ENCODE measurements around the gene CORO2A. TPM values are rescaled to one million over a fixed set of nuclear protein-coding genes. Genes with fewer than 3 reads are reported as not detected.

Gene CORO2A
- total and polyA plus RNA-seq, 2 donors (not counting 3 experiments of a cell fraction or from before 2014, with no cell fraction given) = 0.35 to 0.53 TPM

GRCh38 chr9:98142182-98142907, 50.1 kb downstream of the CORO2A start:
- POLR2A ChIA-PET = no interaction called here
- H3K4me1 ChIP-seq (ENCODE audit: control insufficient read depth, extremely low read depth, insufficient read depth, low read length) = no peaks in the 10 kb centered on the region
- H3K79me2 ChIP-seq (ENCODE audit: control insufficient read depth, insufficient read depth, low read length) = no peaks in the 10 kb centered on the region
- H3K9me1 ChIP-seq (replicated peaks; ENCODE audit: control insufficient read depth, extremely low read depth, insufficient read depth, low read length) = no peaks in the 10 kb centered on the region
- no peak overlapping the region for H3K9ac ChIP-seq (replicated peaks; ENCODE audit: extremely low read depth, insufficient read depth, low read length)
- BruUV-seq (replicated peaks) = no TSS peak
- intact Hi-C loops (cut with micrococcal nuclease) = no loop called here
- no peak overlapping the region for H3K4me2 ChIP-seq (ENCODE audit: insufficient read depth, low read length)
- no peaks in the 10 kb centered on the region for H3K9me3 ChIP-seq (replicated peaks; ENCODE audit: control insufficient read depth, insufficient read depth, low read length)
- TF ChIP-seq GATA2 (IDR thresholded peaks at IDR 0.05; ENCODE audit: insufficient read depth, insufficient read length, low read depth, low read length) (no peak), FOS (IDR thresholded peaks at IDR 0.05; ENCODE audit: borderline replicate concordance, insufficient read depth, low read length) (no peak), POLR2A (IDR thresholded peaks at IDR 0.05; ENCODE audit: low read depth, low read length) (no peak), JUN (IDR thresholded peaks at IDR 0.05; ENCODE audit: borderline replicate concordance, insufficient read depth, insufficient read length, low read depth) (no peak), POLR2AphosphoS5 (IDR thresholded peaks at IDR 0.05; ENCODE audit: insufficient read depth, low read depth, low read length) (no peak), CTCF (IDR thresholded peaks at IDR 0.05; ENCODE audit: extremely low read depth in 1 of 2, insufficient read depth in 1 of 2, low read depth in 1 of 2, low read length in 2 of 2) (no peak), MYC (IDR thresholded peaks at IDR 0.05; ENCODE audit: low read depth, low read length) (no peak), EZH2 (IDR thresholded peaks at IDR 0.05; ENCODE audit: borderline replicate concordance, low read depth, low read length, severe bottlenecking) (no peak)
- TF ChIP-seq, protein P1, sequence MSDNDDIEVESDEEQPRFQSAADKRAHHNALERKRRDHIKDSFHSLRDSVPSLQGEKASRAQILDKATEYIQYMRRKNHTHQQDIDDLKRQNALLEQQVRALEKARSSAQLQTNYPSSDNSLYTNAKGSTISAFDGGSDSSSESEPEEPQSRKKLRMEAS (IDR thresholded peaks at IDR 0.05; ENCODE audit: insufficient read depth, insufficient read length) = no peak
- FAIRE-seq (no peak), DNase-seq (ENCODE audit: low read depth, low spot score) (no peak)
- no peak overlapping the region for H3K27ac ChIP-seq (ENCODE audit: insufficient read depth, low read depth, low read length)
- no peaks in the 10 kb centered on the region for H3K27me3 ChIP-seq (ENCODE audit: control insufficient read depth in 2 of 2, insufficient read depth in 2 of 2, low read length in 2 of 2)
- dilution Hi-C loops (cut with MboI; ENCODE audit: extremely low pct_ligation_motif_present, low sequenced_read_pairs) = no loop called here
- H3K36me3 ChIP-seq (ENCODE audit: control insufficient read depth in 2 of 2, extremely low read depth in 1 of 2, insufficient read depth in 2 of 2, low read length in 2 of 2) = no peaks in the 10 kb centered on the region
- CTCF ChIA-PET = no interaction called here
- H3K4me3 ChIP-seq (replicated peaks in 1 of 3; ENCODE audit: insufficient read depth in 1 of 3, low read depth in 1 of 3, low read length in 3 of 3) = no peak overlapping the region
- H4K20me1 ChIP-seq (replicated peaks; ENCODE audit: control insufficient read depth, extremely low read depth, insufficient read depth, low read length) = no peaks in the 10 kb centered on the region
- no peak overlapping the region for H2AFZ ChIP-seq (ENCODE audit: low read depth, low read length)
